GM23248 (cell line): Measurements from ENCODE around the gene SLC6A11.

Experiments used
- EZH2 ChIP-seq: fragments of 200-600 bp; sonication (generic); IDR thresholded peaks from 2 replicates; pipeline ENCODE4 v1.6.1; 2018; ENCODE audit warnings: antibody characterized with exemption, mild to moderate bottlenecking; ENCODE audit not compliant: insufficient read depth, poor library complexity, severe bottlenecking
- EZH2phosphoT487 ChIP-seq: fragments of 200-600 bp; sonication (generic); IDR thresholded peaks from 2 replicates; pipeline ENCODE4 v1.6.1; 2018; ENCODE audit warnings: antibody characterized with exemption, moderate library complexity, mild to moderate bottlenecking, low read depth; ENCODE audit not compliant: insufficient read depth

DNA sequence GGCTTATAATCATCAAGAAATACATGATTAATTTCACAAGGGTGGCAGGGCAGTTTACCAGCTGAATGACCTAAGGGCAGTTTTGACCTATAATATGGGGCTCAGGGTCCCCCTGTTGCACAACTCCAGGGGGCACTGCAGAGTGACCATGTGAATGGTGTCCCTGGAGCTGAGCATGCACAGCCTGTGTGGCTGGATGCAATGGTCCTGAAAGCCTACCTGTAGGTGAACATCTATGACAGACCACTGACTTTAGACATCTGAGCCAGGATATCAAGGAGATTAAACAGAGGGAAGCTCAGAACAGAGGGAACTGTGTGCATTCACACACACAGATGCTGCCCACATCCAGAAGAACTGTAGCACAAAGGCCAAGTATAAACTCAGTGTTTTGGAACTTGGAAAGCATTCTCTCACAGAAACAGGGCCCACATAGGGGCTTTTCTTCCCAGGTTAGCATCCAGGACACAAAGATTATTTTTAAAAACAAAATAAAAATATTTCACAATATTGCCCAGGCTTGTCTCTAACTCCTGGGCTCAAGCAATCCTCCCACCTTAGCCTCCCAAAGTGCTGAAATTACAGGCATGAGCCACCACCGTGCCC lies 7.8 kb upstream of the SLC6A11 start:
- TF ChIP-seq EZH2: no peak
- TF ChIP-seq EZH2phosphoT487: no peak
